SU-DHL-6 (cell line): ENCODE results near the gene PI4KA.
"Not testable (repeated sequence)": the region's sequence is repeated elsewhere in the genome, so short reads cannot be mapped to it uniquely, and the experiment has no call there.

Experiments
- EZH2phosphoT487 ChIP-seq: fragments of 200-600 bp; sonication (generic), shearing (Covaris generic); conservative IDR thresholded peaks from 2 replicates; pipeline ENCODE4 v1.6.1; 2018; ENCODE audit warnings: mild to moderate bottlenecking, antibody characterized with exemption, low read length, moderate library complexity, mixed read lengths
- TF ChIP-seq, protein P1 (sequence below): fragments of 200-600 bp; sonication (generic); IDR thresholded peaks from one replicate; pipeline ENCODE4 v1.5.1; 2017; ENCODE audit warnings: antibody characterized with exemption, mild to moderate bottlenecking, low read length, moderate library complexity; ENCODE audit not compliant: insufficient read depth, poor library complexity, severe bottlenecking

DNA sequence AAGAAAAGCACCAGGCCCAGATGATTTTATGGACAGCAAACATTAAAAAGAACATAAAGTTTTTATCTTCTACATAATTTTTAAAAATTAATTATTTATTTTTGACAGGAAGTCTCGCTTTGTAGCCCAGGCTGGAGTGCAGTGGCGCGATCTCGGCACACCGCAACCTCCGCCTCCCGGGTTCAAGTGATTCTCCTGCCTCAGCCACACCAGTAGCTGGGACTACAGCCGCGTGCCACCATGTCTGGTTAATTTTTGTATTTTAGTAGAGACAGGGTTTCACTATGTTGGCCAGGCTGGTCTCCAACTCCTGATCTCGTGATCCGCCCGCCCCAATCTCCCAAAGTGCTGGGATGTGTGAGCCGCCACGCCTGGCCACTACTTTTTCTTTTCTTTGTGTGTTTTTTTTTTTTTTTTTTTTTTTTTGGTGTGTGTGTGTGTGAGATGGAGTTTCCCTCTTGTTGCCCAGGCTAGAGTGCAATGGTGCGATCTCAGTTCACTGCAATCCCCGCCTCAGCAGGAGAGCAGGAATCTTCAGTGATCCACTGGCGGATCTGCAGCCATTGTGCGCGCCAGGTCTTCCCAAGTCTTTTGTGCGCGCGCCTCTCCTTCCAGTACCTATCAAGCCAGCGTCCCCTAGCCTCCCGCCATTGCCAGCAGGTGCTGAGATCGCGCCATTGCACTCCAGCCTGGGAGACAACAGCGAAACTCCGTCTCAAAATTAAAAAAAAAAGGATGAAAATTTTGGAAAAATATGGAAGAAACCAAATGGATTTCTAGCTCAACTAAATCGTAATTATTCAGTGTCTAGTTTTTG, 171.0 kb downstream of the PI4KA start:
- TF ChIP-seq, protein P1, sequence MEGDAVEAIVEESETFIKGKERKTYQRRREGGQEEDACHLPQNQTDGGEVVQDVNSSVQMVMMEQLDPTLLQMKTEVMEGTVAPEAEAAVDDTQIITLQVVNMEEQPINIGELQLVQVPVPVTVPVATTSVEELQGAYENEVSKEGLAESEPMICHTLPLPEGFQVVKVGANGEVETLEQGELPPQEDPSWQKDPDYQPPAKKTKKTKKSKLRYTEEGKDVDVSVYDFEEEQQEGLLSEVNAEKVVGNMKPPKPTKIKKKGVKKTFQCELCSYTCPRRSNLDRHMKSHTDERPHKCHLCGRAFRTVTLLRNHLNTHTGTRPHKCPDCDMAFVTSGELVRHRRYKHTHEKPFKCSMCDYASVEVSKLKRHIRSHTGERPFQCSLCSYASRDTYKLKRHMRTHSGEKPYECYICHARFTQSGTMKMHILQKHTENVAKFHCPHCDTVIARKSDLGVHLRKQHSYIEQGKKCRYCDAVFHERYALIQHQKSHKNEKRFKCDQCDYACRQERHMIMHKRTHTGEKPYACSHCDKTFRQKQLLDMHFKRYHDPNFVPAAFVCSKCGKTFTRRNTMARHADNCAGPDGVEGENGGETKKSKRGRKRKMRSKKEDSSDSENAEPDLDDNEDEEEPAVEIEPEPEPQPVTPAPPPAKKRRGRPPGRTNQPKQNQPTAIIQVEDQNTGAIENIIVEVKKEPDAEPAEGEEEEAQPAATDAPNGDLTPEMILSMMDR: not testable (repeated sequence)
- not testable (repeated sequence) for TF ChIP-seq EZH2phosphoT487
